Measurements from ENCODE around the gene MMP24OS.
"Not testable (repeated sequence)": the region's sequence is repeated elsewhere in the genome, so short reads cannot be mapped to it uniquely, and the experiment has no call there.

The MMP24OS gene

DNA sequence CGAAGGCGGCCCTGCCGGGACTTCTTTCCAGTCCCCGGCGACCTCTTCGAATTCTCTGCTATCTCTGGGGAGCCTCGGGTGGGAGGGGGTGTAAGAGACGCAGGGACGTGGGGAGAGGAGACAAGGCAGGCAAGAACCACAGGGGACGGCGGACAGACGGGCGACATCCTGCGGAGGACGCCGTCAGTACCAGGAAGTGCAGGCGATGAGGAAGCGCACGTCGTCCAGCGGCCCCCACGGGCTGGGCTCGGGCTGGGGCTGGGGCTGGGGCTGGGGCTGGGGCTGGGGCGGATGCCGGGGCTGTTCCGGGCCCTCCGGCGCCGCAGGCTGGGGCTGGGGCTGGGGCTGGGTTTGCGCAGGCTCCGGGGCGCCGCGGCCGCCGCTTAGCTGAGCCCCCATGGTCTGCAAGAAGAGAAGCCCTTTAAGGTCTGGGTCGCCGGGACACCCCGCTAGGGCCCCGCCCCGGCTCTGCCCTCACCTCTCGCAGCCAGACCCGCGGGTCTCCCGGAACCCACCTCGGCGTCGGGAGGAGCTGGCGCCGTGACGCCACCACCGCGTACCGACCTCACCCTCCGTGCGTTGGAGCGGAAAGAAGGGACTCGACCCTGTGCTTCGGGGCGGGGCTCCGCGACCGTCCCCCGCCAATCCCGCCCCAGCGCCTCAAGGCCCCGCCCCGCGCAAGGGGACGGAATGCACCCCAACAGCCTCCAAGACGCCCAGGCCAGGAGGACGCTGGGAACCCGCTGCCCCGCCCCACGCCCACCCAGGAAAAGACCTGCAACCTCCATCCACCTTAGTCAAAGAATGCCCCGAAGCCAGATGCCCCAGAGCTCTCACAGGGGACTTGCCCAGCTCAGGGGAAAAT is at the start of gene MMP24OS:
TSS of gene MMP24OS (minus strand) at position 592 of the 865 bp plus-strand sequence. CDS start at position 399, 193 bp downstream.
- DNase-seq = peak; percentile 94
- peak; percentile 96 for ATAC-seq

DNA sequence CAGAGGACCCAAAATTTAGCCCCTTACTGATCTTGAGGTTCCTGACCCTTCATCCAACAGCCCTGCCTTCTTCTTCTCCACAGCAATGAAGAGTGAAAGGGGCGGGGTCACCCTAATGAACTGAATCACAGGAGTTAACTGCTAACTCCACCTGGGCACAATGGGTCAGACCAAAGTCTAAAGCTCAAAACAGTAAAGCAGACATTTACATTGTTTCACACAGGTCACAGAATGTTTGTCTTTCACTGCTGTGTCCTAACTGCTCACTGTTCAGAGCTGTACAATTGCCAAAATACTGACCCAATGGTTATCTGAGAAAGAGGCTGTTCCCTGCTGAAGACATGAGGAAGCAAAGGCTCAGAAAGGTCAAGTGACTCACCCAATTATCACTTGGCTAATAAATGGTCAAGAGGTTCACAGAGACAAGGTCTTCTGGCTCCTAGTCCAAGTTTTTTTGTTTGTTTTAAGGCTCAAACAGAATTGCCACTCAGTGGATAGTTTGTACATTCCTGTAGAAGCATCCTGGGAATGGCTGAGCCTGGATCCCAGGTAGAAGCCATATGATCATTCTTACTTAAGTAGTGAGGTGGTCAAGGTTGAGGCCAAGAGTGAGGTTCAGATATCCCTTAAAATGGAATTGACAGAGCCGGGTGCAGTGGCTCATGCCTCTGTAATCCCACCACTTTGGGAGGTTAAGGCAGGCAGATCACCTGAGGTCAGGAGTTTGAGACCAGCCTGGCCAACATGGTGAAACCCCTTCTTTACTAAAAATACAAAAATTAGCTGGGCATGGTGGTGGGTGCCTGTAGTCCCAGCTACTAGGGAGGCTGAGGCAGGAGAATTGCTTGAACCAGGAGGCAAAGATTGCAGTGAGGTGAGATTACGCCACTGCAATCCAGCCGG is 49.4 kb upstream of the MMP24OS start:
- ATAC-seq = no peak
- DNase-seq = no peak

DNA sequence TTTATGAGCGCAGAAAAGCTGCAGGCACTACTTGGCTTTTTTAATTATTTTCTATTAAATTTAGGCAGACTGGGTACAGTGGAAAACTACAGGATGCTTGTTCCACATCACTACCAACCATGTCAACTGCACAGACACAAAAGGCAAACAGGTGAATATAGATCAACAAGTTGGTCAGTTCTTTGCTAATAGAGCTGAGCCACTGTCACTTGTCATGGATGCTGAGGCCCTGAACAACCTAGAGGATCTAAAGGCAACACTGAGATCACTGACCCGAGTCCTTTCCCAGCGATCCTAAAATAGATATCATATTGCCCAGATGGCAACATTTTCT is 48.8 kb upstream of the MMP24OS start:
- DNase-seq (no peak), ATAC-seq (no peak)

DNA sequence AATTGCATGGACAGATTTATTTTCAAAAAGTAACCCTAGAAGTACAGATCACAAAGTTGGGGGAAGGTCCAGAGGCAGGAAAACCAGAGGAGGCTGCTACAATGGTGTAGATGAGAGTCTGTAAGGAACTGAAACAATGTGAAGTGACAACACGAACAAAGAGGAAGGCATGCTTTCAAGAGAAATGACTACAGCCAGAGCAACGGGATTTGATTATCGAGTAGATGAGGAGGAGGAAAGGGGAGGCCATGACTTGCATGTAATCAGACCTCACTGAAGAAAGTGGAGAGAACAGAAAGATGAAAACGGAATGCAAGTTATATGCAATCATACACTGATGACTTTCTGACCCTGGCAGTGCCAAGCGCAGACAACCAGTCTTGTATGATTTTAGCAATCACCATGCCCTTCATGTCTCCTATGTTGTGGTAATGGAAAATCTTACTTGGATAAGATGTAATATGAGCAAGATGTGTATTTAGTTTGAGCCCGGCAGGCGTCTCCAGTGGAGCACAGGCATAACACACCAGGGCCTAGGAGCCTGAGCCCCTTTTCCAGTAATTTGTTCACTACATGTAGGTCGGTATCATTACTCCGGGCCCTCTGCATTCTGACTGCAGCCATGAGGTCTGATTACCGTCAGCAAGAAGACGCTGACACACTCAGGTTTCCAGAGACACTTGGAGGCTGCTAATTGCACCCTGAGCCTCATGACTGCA is 48.3 kb upstream of the MMP24OS start:
- ATAC-seq = peak; percentile 53
- no peak for DNase-seq

DNA sequence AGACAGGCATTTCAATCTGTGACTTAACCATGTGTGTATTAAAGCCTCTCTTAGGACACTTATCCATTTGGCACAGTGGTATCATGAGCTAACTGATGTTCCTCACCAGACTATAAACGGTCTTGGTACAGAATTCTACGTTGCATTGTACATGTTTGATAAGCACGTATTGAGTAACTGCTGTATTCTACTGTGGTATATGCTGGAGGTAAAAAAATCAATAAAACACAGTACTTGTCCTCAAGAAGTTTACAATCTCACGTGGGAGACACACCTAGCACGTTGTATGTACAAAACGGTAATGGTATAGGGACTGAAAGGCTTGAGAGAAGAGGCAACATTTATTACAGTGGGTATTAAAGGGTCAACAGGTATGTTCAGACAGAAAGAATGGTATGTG is 47.5 kb upstream of the MMP24OS start:
- no peak for DNase-seq
- ATAC-seq = no peak

DNA sequence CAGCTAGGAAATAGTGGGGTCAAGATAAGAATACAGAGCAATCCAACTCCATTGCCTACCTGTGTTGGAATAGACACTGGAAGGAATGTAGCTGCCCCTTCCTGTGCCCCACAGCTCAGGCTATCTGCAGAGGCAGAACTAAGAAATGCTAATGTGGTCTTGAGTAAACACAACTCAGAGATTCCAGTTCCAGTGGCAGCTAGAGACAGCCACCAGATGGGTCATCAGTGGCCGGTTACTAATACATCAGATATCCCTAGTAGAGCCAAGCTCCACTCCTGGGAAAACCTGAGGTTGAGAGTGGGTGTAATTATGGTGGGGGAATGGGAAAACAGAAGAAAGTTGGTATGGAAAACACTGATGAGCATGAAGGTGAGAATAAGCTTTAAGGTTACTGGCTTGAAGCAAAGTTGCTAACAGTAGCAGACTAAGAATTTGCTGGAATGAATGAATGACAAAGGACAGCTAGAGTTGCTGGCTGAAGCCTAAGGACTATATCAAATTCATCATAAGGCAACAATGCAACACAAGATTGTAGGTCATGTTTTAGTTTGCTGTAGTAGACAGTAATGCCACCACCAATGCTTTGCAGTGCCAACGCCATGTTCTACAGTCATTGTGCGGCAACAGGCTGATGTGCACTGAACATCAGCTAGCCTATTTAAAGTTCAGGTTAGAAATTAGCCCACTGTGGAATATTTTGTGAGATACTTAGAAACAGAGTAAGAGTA is 42.6 kb upstream of the MMP24OS start:
- no peak for DNase-seq
- ATAC-seq = no peak

DNA sequence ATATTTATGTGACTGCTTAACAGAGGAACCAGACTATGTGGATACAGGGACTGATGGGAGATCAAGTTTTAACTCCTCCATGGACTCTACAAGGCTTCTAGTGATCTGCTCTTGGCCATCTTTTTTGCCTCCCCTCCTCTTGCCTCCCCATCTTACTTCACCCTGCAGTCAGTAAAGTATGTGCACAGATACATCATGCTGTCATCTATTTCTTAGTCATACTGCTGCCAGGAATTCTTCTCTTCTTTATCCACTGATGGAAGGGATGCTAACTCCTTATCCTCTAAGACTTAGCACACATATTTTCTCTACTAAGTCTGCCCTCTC is 41.9 kb upstream of the MMP24OS start:
- DNase-seq (no peak), ATAC-seq (no peak)

DNA sequence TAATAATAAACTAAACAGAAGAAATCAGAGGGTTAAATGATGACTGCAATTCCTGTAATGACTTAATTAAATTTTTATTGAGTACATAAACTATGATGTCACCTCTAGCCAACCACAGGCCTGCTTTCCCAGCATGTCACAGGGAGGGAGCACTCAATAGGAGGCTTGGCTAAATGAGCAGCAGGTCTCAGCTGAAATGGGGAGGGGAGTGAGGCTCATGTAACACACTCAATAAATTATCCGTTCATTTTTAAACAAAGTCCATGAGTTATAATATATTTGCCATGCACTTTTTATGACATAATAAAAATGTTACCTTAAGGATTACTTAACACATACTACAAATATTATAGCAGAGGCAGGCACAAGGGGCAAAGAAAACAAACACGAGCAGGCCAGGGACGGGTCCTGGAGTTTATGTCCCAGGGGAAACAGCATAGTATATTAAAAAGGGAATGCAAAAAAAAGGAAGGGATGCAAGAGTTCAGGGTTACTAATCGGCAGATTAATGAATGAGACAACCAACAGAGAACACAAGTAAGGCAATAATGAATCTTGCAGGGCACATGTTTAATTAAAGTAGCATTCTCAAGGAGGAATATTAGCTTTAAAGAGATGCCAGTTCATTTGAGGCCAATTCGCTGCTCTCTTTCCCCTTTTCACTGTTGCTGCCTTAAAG is 41.4 kb upstream of the MMP24OS start:
- DNase-seq = no peak
- ATAC-seq = no peak

DNA sequence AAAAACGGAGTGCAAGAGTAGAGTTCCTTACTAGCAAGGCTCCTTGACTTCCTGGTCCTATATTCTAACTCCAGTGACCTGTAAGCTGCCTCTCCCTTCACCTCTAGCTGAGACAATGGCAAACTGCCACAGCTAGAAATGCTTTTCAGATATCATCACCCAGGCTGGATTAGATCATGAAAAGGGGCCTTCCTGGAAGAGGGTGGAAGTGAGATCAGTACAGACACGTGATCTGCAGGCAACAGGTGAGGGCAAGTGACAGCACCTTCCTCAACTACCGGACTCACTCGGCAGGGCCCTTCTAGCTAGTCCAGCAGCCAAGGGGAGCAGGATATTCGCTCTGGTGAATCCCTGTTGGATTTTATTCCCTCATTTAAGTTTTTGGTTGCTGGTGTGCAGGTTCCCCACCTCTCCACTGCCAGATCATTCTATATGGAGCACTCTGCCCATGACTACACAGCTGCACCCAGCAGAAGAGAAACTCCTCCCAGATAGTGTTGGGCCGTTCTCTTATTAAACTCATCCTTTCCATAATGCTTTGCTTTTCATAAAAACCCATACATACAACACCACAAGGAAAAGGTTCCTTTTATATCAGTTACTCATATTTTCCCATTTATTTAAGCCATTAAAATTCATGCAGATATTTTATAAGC is 40.7 kb upstream of the MMP24OS start:
- DNase-seq (no peak), ATAC-seq (peak; percentile 48)

DNA sequence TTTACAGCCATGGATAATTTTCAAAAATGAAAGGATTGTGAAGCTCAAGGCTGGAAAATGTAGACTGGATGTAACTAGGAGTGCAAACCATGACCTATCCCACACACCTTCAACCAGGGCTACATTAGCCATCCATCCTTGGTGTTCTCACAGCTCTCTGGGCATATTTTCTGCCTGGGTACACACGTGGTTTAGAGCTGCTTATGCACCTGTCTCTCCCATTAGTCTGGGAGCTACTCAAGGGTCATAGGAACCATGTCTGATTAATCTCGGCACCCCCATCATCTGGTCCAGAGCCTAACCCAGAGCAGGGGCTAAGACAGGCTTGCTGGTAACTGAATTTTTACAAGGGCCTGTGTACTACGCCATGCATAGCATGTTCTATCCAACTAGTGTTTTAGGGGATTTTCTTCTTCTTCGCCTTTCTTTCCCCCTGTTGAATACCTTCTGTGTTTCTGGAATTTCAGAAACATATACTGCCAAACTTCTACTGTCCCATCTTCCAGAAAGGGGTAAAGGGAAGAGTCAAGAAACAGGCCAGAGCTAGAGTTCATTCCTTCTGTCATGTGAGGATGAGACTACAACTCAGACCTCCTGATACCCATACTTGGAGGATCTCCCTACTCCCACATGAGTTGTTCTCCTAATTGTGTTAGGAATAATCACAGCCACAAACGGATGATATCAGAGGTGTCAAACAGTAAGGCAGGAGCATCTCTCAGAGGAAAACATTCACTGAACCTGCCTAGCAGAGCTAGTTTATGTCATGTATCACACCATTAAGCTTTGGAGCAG is 39.7 kb upstream of the MMP24OS start:
- no peak for DNase-seq
- no peak for ATAC-seq

DNA sequence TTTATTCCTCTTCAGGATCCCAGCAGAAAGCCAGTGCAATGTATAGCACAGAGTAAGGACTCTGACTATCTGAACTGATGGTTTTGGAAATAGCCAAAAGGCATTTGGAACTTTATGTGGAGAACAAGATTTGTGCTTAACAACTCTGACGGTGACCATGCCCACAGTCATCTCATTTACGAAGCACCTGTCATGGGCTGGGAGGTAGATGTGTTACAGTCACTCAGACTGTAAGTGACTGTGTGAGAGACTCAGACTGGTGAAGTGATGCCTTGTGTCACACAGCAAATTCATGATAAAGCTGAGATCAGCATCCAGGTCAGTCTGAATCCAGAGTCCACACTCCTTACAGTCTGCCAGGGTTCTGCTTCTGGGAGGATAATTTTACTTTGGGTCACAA is 38.2 kb upstream of the MMP24OS start:
- ATAC-seq (no peak), DNase-seq (no peak)

DNA sequence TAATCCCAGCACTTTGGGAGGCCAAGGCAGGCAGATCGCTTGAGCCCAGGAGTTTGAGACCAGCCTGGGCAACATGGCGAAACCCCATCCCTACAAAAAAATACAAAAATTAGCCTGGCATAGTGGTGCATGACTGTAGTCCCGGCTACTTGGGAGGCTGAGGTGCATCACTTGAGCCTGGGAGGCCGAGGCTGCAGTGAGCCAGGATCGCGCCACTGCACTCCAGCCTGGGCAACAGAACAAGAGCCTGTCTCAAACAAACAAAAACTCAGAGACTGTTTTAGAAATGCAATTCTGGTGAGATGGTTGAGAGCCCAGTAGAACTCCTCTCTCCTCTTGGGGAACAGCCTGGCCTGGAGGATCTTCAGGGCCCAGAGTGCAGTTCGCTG is 37.7 kb upstream of the MMP24OS start:
- not testable (repeated sequence) for ATAC-seq

DNA sequence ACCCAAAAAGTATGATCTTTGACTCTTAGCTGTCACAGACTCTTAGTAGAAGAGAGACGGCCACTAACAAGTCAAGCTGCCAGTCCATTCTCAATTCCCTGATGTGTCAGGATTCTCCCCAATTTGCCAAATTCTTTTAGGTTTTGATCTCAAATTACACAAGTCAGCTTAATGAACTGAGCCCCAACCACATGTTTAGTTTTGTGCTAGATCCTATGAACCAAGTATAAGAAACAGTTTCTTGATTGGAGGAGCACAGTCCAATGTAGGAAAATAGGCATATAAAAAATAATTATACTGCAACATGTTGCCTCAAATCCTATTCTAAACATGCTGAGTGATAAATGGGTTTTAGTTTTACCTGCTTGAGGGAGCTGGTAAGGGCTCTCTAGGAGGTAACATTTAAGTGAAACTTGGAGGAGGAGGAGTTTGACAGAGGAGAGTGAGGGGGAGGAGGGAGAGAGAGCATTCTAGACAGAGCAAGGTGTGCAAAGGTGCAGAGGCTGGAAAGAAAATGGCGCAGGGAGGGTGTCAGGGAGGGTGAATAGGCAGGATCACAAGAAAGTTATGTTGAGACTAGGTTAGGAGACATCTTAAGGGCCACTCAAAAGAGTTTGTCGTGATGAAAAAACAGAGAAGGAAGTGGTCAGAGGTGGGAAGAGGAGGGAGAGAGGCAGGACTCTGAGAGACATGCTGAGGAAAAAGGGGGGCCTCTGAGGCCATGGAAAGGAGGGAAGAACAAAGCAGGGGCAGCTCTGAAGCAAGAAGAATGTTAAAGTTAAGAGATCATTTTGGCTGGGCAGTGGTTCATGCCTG is 37.1 kb upstream of the MMP24OS start:
- no peak for ATAC-seq
- DNase-seq = no peak

More for the DNA sequence above, 37.7 kb upstream of the MMP24OS start:
- DNase-seq = not testable (repeated sequence)

DNA sequence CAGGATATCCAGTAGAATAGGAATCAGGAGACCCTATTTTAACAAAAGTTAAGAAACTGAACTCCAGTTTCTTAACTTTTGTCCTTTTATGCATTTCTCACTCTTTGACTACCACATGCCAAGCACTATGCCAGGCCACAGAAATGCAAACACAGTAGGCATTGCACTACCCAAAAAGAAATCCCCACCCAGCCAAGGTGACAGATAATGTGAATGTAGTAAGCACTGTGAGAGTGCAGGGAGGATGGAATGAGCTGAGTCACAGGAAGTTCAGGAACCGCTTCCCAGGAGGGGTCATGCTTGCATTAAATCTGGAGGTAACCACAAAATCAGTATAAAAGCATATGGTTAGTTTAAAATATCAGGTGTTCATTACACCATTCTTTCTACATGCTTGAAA is 34.4 kb upstream of the MMP24OS start:
- DNase-seq = peak; percentile 35
- ATAC-seq = peak; percentile 87

DNA sequence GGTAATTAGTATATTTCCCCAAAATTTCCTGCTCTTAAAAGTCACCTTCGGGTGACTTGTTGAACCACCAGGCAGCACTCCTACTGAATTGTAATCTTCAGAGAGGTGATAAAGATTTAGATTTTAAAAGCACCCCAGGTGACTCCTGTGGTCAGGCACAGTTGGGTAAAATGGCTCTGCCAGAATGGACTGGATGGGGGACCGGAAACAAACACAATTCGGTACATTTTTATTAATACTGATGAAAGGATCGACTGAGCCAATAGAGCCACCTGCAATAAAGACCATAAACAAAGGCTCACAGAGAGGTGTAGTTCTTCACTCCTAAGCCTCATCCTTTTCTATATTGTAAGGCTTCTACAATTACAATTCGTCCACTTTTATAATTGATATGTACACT is 33.9 kb upstream of the MMP24OS start:
- no peak for ATAC-seq

DNA sequence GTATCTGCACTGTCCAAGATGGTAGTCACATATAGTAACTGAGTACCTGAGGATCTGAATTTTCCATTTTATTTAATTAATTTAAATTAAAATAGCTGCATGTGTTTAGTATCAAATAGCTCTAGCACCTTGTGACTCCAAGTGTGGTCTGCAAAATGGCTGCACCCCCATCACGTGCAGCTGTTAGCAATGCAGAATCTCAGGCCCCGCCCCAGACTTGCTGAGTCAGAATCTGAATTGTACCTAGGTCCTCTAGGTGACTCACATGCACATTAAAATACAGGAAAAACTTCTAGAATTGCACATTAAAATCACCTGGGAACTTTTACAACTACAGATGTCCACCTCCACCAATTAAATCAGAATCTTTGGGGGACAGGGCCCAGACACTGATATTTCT is 33.5 kb upstream of the MMP24OS start:
- DNase-seq (peak; percentile 76), ATAC-seq (peak; percentile 59)

More for the DNA sequence above, 33.9 kb upstream of the MMP24OS start:
- DNase-seq = no peak

DNA sequence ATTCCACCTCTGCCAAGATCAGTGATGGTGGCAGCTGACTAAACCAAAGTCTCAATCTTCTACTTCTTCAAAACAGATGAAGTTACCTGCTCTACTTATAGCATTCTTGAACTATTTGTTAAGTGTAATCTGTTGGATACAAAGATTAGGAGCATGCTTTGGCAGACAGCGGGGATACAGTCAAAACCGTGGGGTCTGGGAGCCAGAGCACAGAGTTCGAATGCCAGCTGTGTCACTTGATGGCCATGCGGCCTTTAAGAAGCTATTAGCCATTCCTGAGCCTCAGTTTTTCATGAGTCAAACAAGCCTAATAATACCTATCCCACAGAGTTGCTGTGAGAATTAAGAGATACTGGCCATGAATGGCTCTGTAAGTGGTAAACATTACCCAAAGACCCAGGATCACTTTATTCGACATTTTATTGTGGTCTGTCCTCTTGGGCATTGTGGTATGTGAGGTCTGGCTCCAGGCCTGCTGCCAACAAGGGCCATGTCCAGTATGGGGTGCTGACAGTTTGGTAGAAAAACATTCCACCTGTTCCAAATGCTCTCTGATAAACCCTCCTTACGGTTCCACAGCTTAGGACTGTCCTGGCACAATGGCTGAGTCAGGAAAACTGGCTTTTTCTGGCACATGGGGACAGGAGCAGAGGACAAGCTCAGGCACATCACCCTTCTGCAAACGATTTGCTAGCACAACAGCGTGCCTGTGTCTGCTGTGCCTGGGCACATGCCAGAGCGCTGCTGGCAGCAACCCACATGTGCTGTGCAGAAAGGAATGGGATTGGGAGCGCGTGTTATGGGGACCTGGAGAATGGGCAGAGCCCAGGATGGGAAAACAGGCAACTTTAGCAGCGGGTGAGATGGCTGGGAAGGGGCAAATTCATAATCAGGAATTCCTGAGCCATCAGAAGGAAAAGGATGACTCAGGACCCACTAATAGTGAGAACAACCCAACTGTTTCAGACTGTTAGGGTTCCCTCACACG is 30.0 kb upstream of the MMP24OS start:
- no peak for ATAC-seq
- DNase-seq = no peak
